Bronchial smooth muscle cell (primary cell): ENCODE results near the gene PMPCB. TPM values are rescaled to one million over a fixed set of nuclear protein-coding genes. Genes with fewer than 3 reads are reported as not detected.

ENCODE experiments used
- total RNA-seq: library from RNA; depleted of rRNA; stranded (reverse); fragments of >200 nt; gene quantifications from 2 replicates; pipeline ENCODE4 v1.2.1, GENCODE V29; 2014

Gene PMPCB, protein sequence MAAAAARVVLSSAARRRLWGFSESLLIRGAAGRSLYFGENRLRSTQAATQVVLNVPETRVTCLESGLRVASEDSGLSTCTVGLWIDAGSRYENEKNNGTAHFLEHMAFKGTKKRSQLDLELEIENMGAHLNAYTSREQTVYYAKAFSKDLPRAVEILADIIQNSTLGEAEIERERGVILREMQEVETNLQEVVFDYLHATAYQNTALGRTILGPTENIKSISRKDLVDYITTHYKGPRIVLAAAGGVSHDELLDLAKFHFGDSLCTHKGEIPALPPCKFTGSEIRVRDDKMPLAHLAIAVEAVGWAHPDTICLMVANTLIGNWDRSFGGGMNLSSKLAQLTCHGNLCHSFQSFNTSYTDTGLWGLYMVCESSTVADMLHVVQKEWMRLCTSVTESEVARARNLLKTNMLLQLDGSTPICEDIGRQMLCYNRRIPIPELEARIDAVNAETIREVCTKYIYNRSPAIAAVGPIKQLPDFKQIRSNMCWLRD
- total RNA-seq = 75.5 and 78.0 TPM in 2 replicates

DNA sequence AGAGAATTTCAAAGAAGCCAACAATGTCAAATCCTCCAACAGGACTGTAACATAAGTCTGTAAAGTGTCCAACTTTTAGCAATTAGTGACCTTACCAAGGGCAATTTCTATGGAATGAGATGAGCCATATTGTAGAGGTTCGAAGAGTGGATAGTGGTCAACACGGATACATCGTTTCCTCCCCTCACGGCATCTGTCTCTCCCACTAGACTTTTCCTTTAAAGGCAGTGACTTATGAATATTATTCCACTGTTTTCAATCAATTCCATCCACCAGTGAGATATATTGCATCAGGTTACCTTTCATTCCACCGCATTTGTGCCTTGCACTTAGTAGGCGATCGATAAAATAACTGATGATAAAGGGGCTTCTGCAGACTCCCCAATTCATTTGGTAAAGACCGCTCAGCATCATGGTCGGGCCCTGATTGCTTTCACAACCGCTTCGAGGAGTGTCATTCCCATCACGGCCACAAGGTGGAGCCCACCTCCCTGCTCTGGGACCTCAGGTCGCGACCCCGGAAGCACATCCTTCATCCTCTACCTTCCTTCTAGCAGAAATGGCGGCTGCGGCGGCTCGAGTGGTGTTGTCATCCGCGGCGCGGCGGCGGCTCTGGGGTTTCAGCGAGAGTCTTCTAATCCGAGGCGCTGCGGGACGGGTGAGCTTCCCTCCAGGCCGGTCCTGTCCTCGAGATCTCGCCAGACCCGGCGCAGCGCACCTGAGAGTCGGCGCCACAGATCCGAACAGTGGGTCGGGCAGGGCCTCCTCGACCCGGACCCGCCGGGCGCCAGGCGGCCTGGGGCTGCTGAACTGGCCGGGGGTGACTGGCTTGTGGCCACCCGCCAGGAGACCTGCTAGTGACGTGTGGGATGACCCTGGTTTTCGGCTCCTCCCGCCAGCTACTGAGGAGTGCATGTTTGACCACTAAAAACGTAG lies at the start of gene PMPCB:
Gene PMPCB (plus strand): TSS at position 535 of the 936 bp plus-strand sequence. CDS start 25 bp downstream, at position 560.

DNA sequence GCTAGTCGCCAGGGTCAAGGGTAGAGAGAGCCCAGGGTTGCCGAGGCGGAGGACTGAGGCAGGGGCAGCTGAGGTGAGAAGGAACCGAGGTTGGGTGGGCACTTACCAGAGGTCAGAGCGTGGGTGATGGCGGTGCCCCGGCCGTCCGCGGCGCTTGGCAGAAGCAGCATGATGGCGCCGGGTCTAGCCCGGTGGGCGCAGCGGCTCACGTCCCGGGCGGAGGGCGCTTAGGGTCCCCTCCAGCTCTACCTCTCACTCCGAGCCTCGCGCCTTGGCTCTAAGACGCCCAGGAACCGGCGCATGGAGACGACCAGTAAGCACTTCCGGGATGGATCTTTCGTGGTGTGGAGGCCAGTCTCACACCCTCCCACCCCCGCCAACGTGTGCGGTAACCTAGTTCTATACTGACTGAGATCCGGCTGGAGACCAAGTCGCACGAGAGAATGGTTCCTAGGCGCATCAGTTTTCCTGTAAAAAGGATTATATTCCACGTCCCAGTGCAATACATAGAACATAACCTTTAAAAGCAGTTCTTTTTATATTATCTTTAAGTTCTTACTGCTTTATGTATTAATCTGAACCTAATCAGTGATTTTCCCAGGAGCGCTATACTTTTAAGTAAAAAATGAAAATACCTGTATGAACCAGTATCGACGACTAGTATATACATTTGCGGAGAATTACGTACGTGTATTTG lies 47.4 kb downstream of the PMPCB start, which contains the start of gene DNAJC2:
Gene DNAJC2 (minus strand): TSS at position 315 of the 697 bp plus-strand sequence. CDS start 145 bp downstream, at position 170.

DNA sequence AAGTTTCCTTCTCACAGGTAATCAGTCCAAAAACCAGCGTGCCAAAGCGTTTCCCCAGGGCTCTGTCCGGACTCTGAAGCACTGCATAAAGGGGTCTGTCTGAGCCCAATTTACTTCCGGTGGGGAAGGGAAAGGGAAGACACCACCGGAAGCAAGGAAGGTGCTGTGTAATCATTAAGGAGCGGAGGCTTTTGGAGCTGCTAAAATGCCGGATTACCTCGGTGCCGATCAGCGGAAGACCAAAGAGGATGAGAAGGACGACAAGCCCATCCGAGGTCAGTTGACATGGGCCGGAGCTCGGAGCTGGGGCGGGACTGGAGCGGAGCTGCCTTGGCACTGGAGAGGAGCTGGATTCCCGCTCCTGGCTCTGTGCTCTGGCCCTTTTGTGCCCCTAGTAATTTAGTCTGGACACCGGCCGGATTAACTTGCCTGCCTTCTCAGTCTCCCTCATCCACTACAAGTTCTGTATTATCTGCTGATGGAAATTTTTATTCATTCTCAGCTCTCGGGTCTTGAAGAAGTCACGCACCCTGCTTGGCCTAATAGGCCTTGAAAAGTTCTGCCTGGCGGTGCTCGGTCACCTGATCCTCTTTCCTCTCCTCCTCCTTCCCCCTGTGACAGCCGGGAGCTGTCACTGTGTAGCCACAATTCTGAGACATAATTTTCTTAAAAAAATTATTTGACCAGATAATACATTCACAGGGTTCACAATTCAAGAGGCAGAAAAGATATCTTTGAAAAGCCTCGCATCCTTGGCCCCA lies 50.5 kb downstream of the PMPCB start, which contains the start of gene PSMC2:
Gene PSMC2 (plus strand): TSS at position 137 of the 761 bp plus-strand sequence. CDS start 69 bp downstream, at position 206.

Other genes starting within 250 kb of the PMPCB start
- 2.1 and 2.5 TPM in 2 replicates for gene FBXL13, start 222.6 kb upstream of the PMPCB start, total RNA-seq
- gene ARMC10, start 222.3 kb upstream of the PMPCB start, total RNA-seq = 35.1 and 38.5 TPM in 2 replicates
- 12.7 and 18.9 TPM in 2 replicates for gene NAPEPLD, start 148.3 kb upstream of the PMPCB start, total RNA-seq
- 10.0 and 15.4 TPM in 2 replicates for gene DNAJC2, start 47.3 kb downstream of the PMPCB start, total RNA-seq
- 183 and 228 TPM in 2 replicates for gene PSMC2, start 50.2 kb downstream of the PMPCB start, total RNA-seq
- under 0.01 TPM in 1 of 2 replicates, not detected in the other for gene SLC26A5, start 148.8 kb downstream of the PMPCB start, total RNA-seq